ENCODE measurements around the gene GPR146.
A peak's percentile ranks its signal among the peaks of the same experiment; 100 is the strongest.

The GPR146 gene

GRCh38 chr7:1041551-1042491, 2.5 kb upstream of the GPR146 start:
- H3K4me1 ChIP-seq (ENCODE audit: control insufficient read depth in 1 of 2, insufficient read depth in 2 of 2, low read length in 2 of 2), result peaks cover 4 to 50% of the 10 kb centered on the region in 2 donors
- H3K27me3 ChIP-seq (ENCODE audit: low read depth, low read length), result no peaks in the 10 kb centered on the region
- H3K9me3 ChIP-seq (ENCODE audit: control insufficient read depth in 1 of 2, low read length in 2 of 2), result no peaks in the 10 kb centered on the region
- no peak overlapping the region for H3K27ac ChIP-seq (ENCODE audit: low read length)
- no peaks in the 10 kb centered on the region for H3K36me3 ChIP-seq (ENCODE audit: control insufficient read depth in 1 of 2, insufficient read depth in 2 of 2, low read length in 2 of 2)
- H3K4me3 ChIP-seq (ENCODE audit: low read depth in 1 of 2, low read length in 2 of 2), result no peak overlapping the region

- Histone ChIP-seq H3K27me3 (ENCODE audit: low read depth, low read length) (no peaks in the 10 kb centered on the region), H3K27ac (ENCODE audit: low read length) (no peak overlapping the region), H3K9me3 (ENCODE audit: control insufficient read depth in 1 of 2, low read length in 2 of 2) (no peaks in the 10 kb centered on the region), H3K4me1 (ENCODE audit: control insufficient read depth in 1 of 2, insufficient read depth in 2 of 2, low read length in 2 of 2) (peaks cover 4 to 54% of the 10 kb centered on the region in 2 donors), H3K36me3 (ENCODE audit: control insufficient read depth in 1 of 2, insufficient read depth in 2 of 2, low read length in 2 of 2) (no peaks in the 10 kb centered on the region), H3K4me3 (ENCODE audit: low read depth in 1 of 2, low read length in 2 of 2) (no peak overlapping the region)
Observed at GRCh38 chr7:1042492-1042833, 1.9 kb upstream of the GPR146 start.

- peaks cover 4 to 54% of the 10 kb centered on the region in 2 donors for H3K4me1 ChIP-seq (ENCODE audit: control insufficient read depth in 1 of 2, insufficient read depth in 2 of 2, low read length in 2 of 2)
- H3K9me3 ChIP-seq (ENCODE audit: control insufficient read depth in 1 of 2, low read length in 2 of 2), result no peaks in the 10 kb centered on the region
- H3K27me3 ChIP-seq (ENCODE audit: low read depth, low read length), result no peaks in the 10 kb centered on the region
- peak overlapping the region; percentile 55 to 74 for H3K4me3 ChIP-seq (ENCODE audit: low read depth in 1 of 2, low read length in 2 of 2)
- H3K27ac ChIP-seq (ENCODE audit: low read length), result peak overlapping the region; percentile 81
- H3K36me3 ChIP-seq (ENCODE audit: control insufficient read depth in 1 of 2, insufficient read depth in 2 of 2, low read length in 2 of 2), result no peaks in the 10 kb centered on the region
Observed at GRCh38 chr7:1043552-1044188, 676 bp upstream of the GPR146 start.

GRCh38 chr7:1045069-1046063, 1.0 kb downstream of the GPR146 start:
- peaks cover 4 to 53% of the 10 kb centered on the region in 2 donors for H3K4me1 ChIP-seq (ENCODE audit: control insufficient read depth in 1 of 2, insufficient read depth in 2 of 2, low read length in 2 of 2)
- H3K27ac ChIP-seq (ENCODE audit: low read length), result peak overlapping the region; percentile 10
- H3K9me3 ChIP-seq (ENCODE audit: control insufficient read depth in 1 of 2, low read length in 2 of 2), result no peaks in the 10 kb centered on the region
- no peaks in the 10 kb centered on the region for H3K36me3 ChIP-seq (ENCODE audit: control insufficient read depth in 1 of 2, insufficient read depth in 2 of 2, low read length in 2 of 2)
- H3K4me3 ChIP-seq (ENCODE audit: low read depth in 1 of 2, low read length in 2 of 2), result peak overlapping the region; percentile 65 to 74
- no peaks in the 10 kb centered on the region for H3K27me3 ChIP-seq (ENCODE audit: low read depth, low read length)

GRCh38 chr7:1046722-1047679, 2.7 kb downstream of the GPR146 start:
- no peaks in the 10 kb centered on the region for H3K36me3 ChIP-seq (ENCODE audit: control insufficient read depth in 1 of 2, insufficient read depth in 2 of 2, low read length in 2 of 2)
- no peak overlapping the region for H3K4me3 ChIP-seq (ENCODE audit: low read depth in 1 of 2, low read length in 2 of 2)
- no peak overlapping the region for H3K27ac ChIP-seq (ENCODE audit: low read length)

GRCh38 chr7:1049006-1049741, 4.8 kb downstream of the GPR146 start:
- Histone ChIP-seq H3K4me1 (ENCODE audit: control insufficient read depth in 1 of 2, insufficient read depth in 2 of 2, low read length in 2 of 2) (peaks cover 4 to 41% of the 10 kb centered on the region in 2 donors), H3K36me3 (ENCODE audit: control insufficient read depth in 1 of 2, insufficient read depth in 2 of 2, low read length in 2 of 2) (no peaks in the 10 kb centered on the region), H3K9me3 (ENCODE audit: control insufficient read depth in 1 of 2, low read length in 2 of 2) (no peaks in the 10 kb centered on the region), H3K4me3 (ENCODE audit: low read depth in 1 of 2, low read length in 2 of 2) (no peak overlapping the region), H3K27me3 (ENCODE audit: low read depth, low read length) (no peaks in the 10 kb centered on the region), H3K27ac (ENCODE audit: low read length) (no peak overlapping the region)

More at GRCh38 chr7:1046722-1047679, 2.7 kb downstream of the GPR146 start:
- Histone ChIP-seq H3K9me3 (ENCODE audit: control insufficient read depth in 1 of 2, low read length in 2 of 2) (no peaks in the 10 kb centered on the region), H3K27me3 (ENCODE audit: low read depth, low read length) (no peaks in the 10 kb centered on the region), H3K4me1 (ENCODE audit: control insufficient read depth in 1 of 2, insufficient read depth in 2 of 2, low read length in 2 of 2) (peaks cover 4 to 49% of the 10 kb centered on the region in 2 donors)

GRCh38 chr7:1049801-1050200, 5.5 kb downstream of the GPR146 start:
- Histone ChIP-seq H3K4me3 (ENCODE audit: low read depth in 1 of 2, low read length in 2 of 2) (no peak overlapping the region), H3K36me3 (ENCODE audit: control insufficient read depth in 1 of 2, insufficient read depth in 2 of 2, low read length in 2 of 2) (no peaks in the 10 kb centered on the region), H3K9me3 (ENCODE audit: control insufficient read depth in 1 of 2, low read length in 2 of 2) (no peaks in the 10 kb centered on the region), H3K4me1 (ENCODE audit: control insufficient read depth in 1 of 2, insufficient read depth in 2 of 2, low read length in 2 of 2) (peaks cover 4 to 45% of the 10 kb centered on the region in 2 donors), H3K27ac (ENCODE audit: low read length) (no peak overlapping the region), H3K27me3 (ENCODE audit: low read depth, low read length) (no peaks in the 10 kb centered on the region)

GRCh38 chr7:1050254-1050906, 6.0 kb downstream of the GPR146 start:
- Histone ChIP-seq H3K36me3 (ENCODE audit: control insufficient read depth in 1 of 2, insufficient read depth in 2 of 2, low read length in 2 of 2) (no peaks in the 10 kb centered on the region), H3K27ac (ENCODE audit: low read length) (no peak overlapping the region), H3K9me3 (ENCODE audit: control insufficient read depth in 1 of 2, low read length in 2 of 2) (no peaks in the 10 kb centered on the region), H3K27me3 (ENCODE audit: low read depth, low read length) (no peaks in the 10 kb centered on the region), H3K4me1 (ENCODE audit: control insufficient read depth in 1 of 2, insufficient read depth in 2 of 2, low read length in 2 of 2) (peaks cover 0 to 45% of the 10 kb centered on the region in 2 donors), H3K4me3 (ENCODE audit: low read depth in 1 of 2, low read length in 2 of 2) (no peak overlapping the region)

GRCh38 chr7:1050956-1051690, 6.8 kb downstream of the GPR146 start:
- peaks cover 0 to 49% of the 10 kb centered on the region in 2 donors for H3K4me1 ChIP-seq (ENCODE audit: control insufficient read depth in 1 of 2, insufficient read depth in 2 of 2, low read length in 2 of 2)
- no peaks in the 10 kb centered on the region for H3K36me3 ChIP-seq (ENCODE audit: control insufficient read depth in 1 of 2, insufficient read depth in 2 of 2, low read length in 2 of 2)
- H3K4me3 ChIP-seq (ENCODE audit: low read depth in 1 of 2, low read length in 2 of 2), result no peak overlapping the region
- no peak overlapping the region for H3K27ac ChIP-seq (ENCODE audit: low read length)
- no peaks in the 10 kb centered on the region for H3K9me3 ChIP-seq (ENCODE audit: control insufficient read depth in 1 of 2, low read length in 2 of 2)
- no peaks in the 10 kb centered on the region for H3K27me3 ChIP-seq (ENCODE audit: low read depth, low read length)

All from muscle layer of duodenum (tissue), 2 donors.